ENCODE measurements around the gene PTPN4. TPM values are rescaled to one million over a fixed set of nuclear protein-coding genes. Genes with fewer than 3 reads are reported as not detected.

PTPN4 gene
- total RNA-seq, 1 experiment from 2014 or later = 46.8 TPM

GRCh38 chr2:119771331-119771730, 11.6 kb downstream of the PTPN4 start:
- H3K4me1 Mint-ChIP-seq (ENCODE audit: low read depth, unreplicated experiment) = peaks cover 10% of the 10 kb centered on the region
- no peaks in the 10 kb centered on the region for H3K27me3 Mint-ChIP-seq (ENCODE audit: insufficient read depth, unreplicated experiment)
- no peak overlapping the region for H3K4me3 Mint-ChIP-seq (ENCODE audit: unreplicated experiment)
- intact Hi-C loops (cut with micrococcal nuclease; ENCODE audit: unreplicated experiment) = no loop called here
- POLR2A ChIA-PET = no interaction called here
- no peak for DNase-seq
- Histone ChIP-seq H3K27me3 (replicated peaks; ENCODE audit: control insufficient read depth, insufficient read depth, low read length) (no peaks in the 10 kb centered on the region), H3K4me3 (ENCODE audit: low read depth, low read length) (no peak overlapping the region), H3K9me3 (no peaks in the 10 kb centered on the region), H3K4me1 (0 out of 2 replicates have a peak, but pooled peaks cover 5% of the 10 kb centered on the region), H3K36me3 (ENCODE audit: control insufficient read depth, insufficient read depth, low read length) (no peaks in the 10 kb centered on the region)
- TF ChIP-seq CTCF (IDR thresholded peaks at IDR 0.05; ENCODE audit: insufficient read depth in 1 of 2, low read depth in 1 of 2, low read length in 1 of 2, severe bottlenecking in 1 of 2, unreplicated experiment in 1 of 2) = no peak
- no TSS peak for BruUV-seq (replicated peaks)
- H3K9me3 Mint-ChIP-seq (ENCODE audit: unreplicated experiment) = no peaks in the 10 kb centered on the region
- H3K36me3 Mint-ChIP-seq (ENCODE audit: insufficient read depth, unreplicated experiment) = peaks cover 2% of the 10 kb centered on the region
- CTCF ChIA-PET = no interaction called here
- no peak overlapping the region for H3K27ac Mint-ChIP-seq (ENCODE audit: unreplicated experiment)

- peaks cover 7% of the 10 kb centered on the region for H3K4me1 Mint-ChIP-seq (ENCODE audit: low read depth, unreplicated experiment)
- H3K36me3 Mint-ChIP-seq (ENCODE audit: insufficient read depth, unreplicated experiment) = peaks cover 6% of the 10 kb centered on the region
- 0 out of 2 replicates have a peak, but pooled peaks cover 5% of the 10 kb centered on the region for H3K4me1 ChIP-seq
- no peaks in the 10 kb centered on the region for H3K27me3 Mint-ChIP-seq (ENCODE audit: insufficient read depth, unreplicated experiment)
- CTCF ChIA-PET = no interaction called here
- POLR2A ChIA-PET = no interaction called here
- no peaks in the 10 kb centered on the region for H3K9me3 Mint-ChIP-seq (ENCODE audit: unreplicated experiment)
- no peak overlapping the region for H3K4me3 ChIP-seq (ENCODE audit: low read depth, low read length)
- no peaks in the 10 kb centered on the region for H3K9me3 ChIP-seq
- H3K4me3 Mint-ChIP-seq (ENCODE audit: unreplicated experiment) = no peak overlapping the region
- intact Hi-C loops (cut with micrococcal nuclease; ENCODE audit: unreplicated experiment) = no loop called here
- no TSS peak for BruUV-seq (replicated peaks)
- H3K36me3 ChIP-seq (ENCODE audit: control insufficient read depth, insufficient read depth, low read length) = no peaks in the 10 kb centered on the region
- no peak for DNase-seq
- H3K27me3 ChIP-seq (replicated peaks; ENCODE audit: control insufficient read depth, insufficient read depth, low read length) = no peaks in the 10 kb centered on the region
- no peak overlapping the region for H3K27ac Mint-ChIP-seq (ENCODE audit: unreplicated experiment)
- TF ChIP-seq CTCF (IDR thresholded peaks at IDR 0.05; ENCODE audit: insufficient read depth in 1 of 2, low read depth in 1 of 2, low read length in 1 of 2, severe bottlenecking in 1 of 2, unreplicated experiment in 1 of 2) = no peak
Measured at GRCh38 chr2:119772128-119772527, 12.4 kb downstream of the PTPN4 start.

- no peaks in the 10 kb centered on the region for H3K27me3 Mint-ChIP-seq (ENCODE audit: insufficient read depth, unreplicated experiment)
- Histone ChIP-seq H3K9me3 (no peaks in the 10 kb centered on the region), H3K4me1 (0 out of 2 replicates have a peak, but pooled peaks cover 5% of the 10 kb centered on the region), H3K27me3 (replicated peaks; ENCODE audit: control insufficient read depth, insufficient read depth, low read length) (no peaks in the 10 kb centered on the region), H3K36me3 (ENCODE audit: control insufficient read depth, insufficient read depth, low read length) (no peaks in the 10 kb centered on the region), H3K4me3 (ENCODE audit: low read depth, low read length) (no peak overlapping the region)
- H3K4me1 Mint-ChIP-seq (ENCODE audit: low read depth, unreplicated experiment) = peaks cover 7% of the 10 kb centered on the region
- ChIA-PET CTCF (no interaction called here), POLR2A (no interaction called here)
- DNase-seq = no peak
- BruUV-seq (replicated peaks) = no TSS peak
- no peak overlapping the region for H3K27ac Mint-ChIP-seq (ENCODE audit: unreplicated experiment)
- TF ChIP-seq CTCF (IDR thresholded peaks at IDR 0.05; ENCODE audit: insufficient read depth in 1 of 2, low read depth in 1 of 2, low read length in 1 of 2, severe bottlenecking in 1 of 2, unreplicated experiment in 1 of 2) = no peak
- intact Hi-C loops (cut with micrococcal nuclease; ENCODE audit: unreplicated experiment) = no loop called here
- H3K9me3 Mint-ChIP-seq (ENCODE audit: unreplicated experiment) = no peaks in the 10 kb centered on the region
- no peak overlapping the region for H3K4me3 Mint-ChIP-seq (ENCODE audit: unreplicated experiment)
- peaks cover 6% of the 10 kb centered on the region for H3K36me3 Mint-ChIP-seq (ENCODE audit: insufficient read depth, unreplicated experiment)
Measured at GRCh38 chr2:119772767-119773166, 13.0 kb downstream of the PTPN4 start.

Data from Caco-2 (cell line).